Endothelial cell of umbilical vein (primary cell): ENCODE results near the gene GYS1. TPM values are rescaled to one million over a fixed set of nuclear protein-coding genes. Genes with fewer than 3 reads are reported as not detected.

Experiments
- BruUV-seq: library from RNA; stranded (reverse); fragments of 400-500 nt; replicated peaks from 2 replicates; lab custom pipeline; 2021; lab: Mats Ljungman, UMichigan
- CTCF ChIA-PET: fragments of 300-600, 350-600 bp; sonication (Branson Sonifier 250); formaldehyde crosslinking; loops from one replicate; lab custom pipeline; 2021; ENCODE audit warnings: antibody characterized with exemption, inconsistent platforms; lab: Charles Lee
- POLR2A ChIA-PET: fragments of 300-600, 350-600 bp; sonication (Branson Sonifier 250); formaldehyde crosslinking; loops from one replicate; lab custom pipeline; 2021; ENCODE audit warnings: antibody characterized with exemption, inconsistent platforms; lab: Charles Lee
- DNase-seq: peaks from one replicate; pipeline ENCODE4 v3.0.0-alpha.2; 2011; ENCODE audit warnings: low read depth, low spot score
- FAIRE-seq: peaks from 2 replicates; lab custom pipeline; 2011; peaks lifted over from hg19 to GRCh38; lab: Jason Lieb, UNC
- H2AFZ ChIP-seq: 2 replicates; pipeline ENCODE4 v1.6.0; 2012; ENCODE audit warnings: low read depth, low read length, control low read depth, inconsistent platforms
- H3K27ac ChIP-seq: 2 replicates; pipeline ENCODE4 v1.5.1; 2011; ENCODE audit warnings: low read depth, mild to moderate bottlenecking, control low read depth, low read length, moderate library complexity; ENCODE audit not compliant: insufficient read depth
- H3K27me3 ChIP-seq, 2 experiments: 2 replicates each; pipeline versions ENCODE4 v1.6.0 to v1.6.1; 2011; ENCODE audit warnings: low read length in 2 of 2, mixed read lengths in 1 of 2; ENCODE audit not compliant: control insufficient read depth in 2 of 2, insufficient read depth in 2 of 2
- H3K36me3 ChIP-seq, 2 experiments: 2 replicates in 1 of 2; 3 replicates in 1 of 2; pipeline ENCODE4 v1.5.1; 2011; ENCODE audit warnings: low read length in 2 of 2, mild to moderate bottlenecking in 1 of 2, moderate library complexity in 1 of 2; ENCODE audit not compliant: control insufficient read depth in 2 of 2, insufficient read depth in 2 of 2; ENCODE audit errors: extremely low read depth in 1 of 2
- H3K4me1 ChIP-seq: 3 replicates; pipeline ENCODE4 v1.5.1; 2011; ENCODE audit warnings: mild to moderate bottlenecking, low read length; ENCODE audit not compliant: control insufficient read depth, insufficient read depth; ENCODE audit errors: extremely low read depth
- H3K4me2 ChIP-seq: 2 replicates; pipeline ENCODE4 v1.6.1; 2011; ENCODE audit warnings: low read length, control low read depth, mixed read lengths; ENCODE audit not compliant: insufficient read depth
- H3K4me3 ChIP-seq, 3 experiments: fragments of 200-600 bp in 1 of 3; sonication (generic), shearing (Covaris generic) in 1 of 3; replicated peaks in 1 of 3; 2 replicates each; pipeline ENCODE4 v1.5.1; 2011 to 2016; ENCODE audit warnings: control low read depth in 3 of 3, low read length in 3 of 3, mild to moderate bottlenecking in 2 of 3, inconsistent platforms in 1 of 3, low read depth in 1 of 3, moderate library complexity in 1 of 3; ENCODE audit not compliant: insufficient read depth in 1 of 3
- H3K79me2 ChIP-seq: 2 replicates; pipeline ENCODE4 v1.6.0; 2012; ENCODE audit warnings: low read length, inconsistent platforms; ENCODE audit not compliant: control insufficient read depth, insufficient read depth
- H3K9ac ChIP-seq: replicated peaks from 2 replicates; pipeline ENCODE3; 2011; ENCODE audit warnings: low read length, control low read depth; ENCODE audit not compliant: insufficient read depth; ENCODE audit errors: extremely low read depth
- H3K9me1 ChIP-seq: replicated peaks from 3 replicates; pipeline ENCODE4 v1.6.0; 2011; ENCODE audit warnings: mild to moderate bottlenecking, low read length; ENCODE audit not compliant: control insufficient read depth, insufficient read depth; ENCODE audit errors: extremely low read depth
- H3K9me3 ChIP-seq: replicated peaks from 2 replicates; pipeline ENCODE4 v1.5.1; 2012; ENCODE audit warnings: low read length, inconsistent platforms; ENCODE audit not compliant: control insufficient read depth, insufficient read depth
- H4K20me1 ChIP-seq: replicated peaks from 2 replicates; pipeline ENCODE3; 2011; ENCODE audit warnings: mild to moderate bottlenecking, low read length; ENCODE audit not compliant: control insufficient read depth, insufficient read depth; ENCODE audit errors: extremely low read depth
- EZH2 ChIP-seq: IDR thresholded peaks from 2 replicates; pipeline ENCODE4 v1.6.1; 2012; ENCODE audit warnings: borderline replicate concordance, low read depth, mild to moderate bottlenecking, moderate library complexity, low read length, inconsistent platforms; ENCODE audit not compliant: severe bottlenecking
- FOS ChIP-seq: IDR thresholded peaks from 2 replicates; pipeline ENCODE4 v1.6.1; 2011; ENCODE audit warnings: mild to moderate bottlenecking, low read length, moderate library complexity, borderline replicate concordance; ENCODE audit not compliant: insufficient read depth
- GATA2 ChIP-seq: IDR thresholded peaks from 2 replicates; pipeline ENCODE4 v1.7.0; 2011; ENCODE audit warnings: low read depth, mild to moderate bottlenecking, moderate library complexity, mixed read lengths, low read length; ENCODE audit not compliant: insufficient read length, insufficient read depth
- JUN ChIP-seq: IDR thresholded peaks from 2 replicates; pipeline ENCODE4 v1.6.1; 2011; ENCODE audit warnings: borderline replicate concordance, low read depth; ENCODE audit not compliant: insufficient read length, insufficient read depth
- MYC ChIP-seq: IDR thresholded peaks from one replicate; pipeline ENCODE4 v1.6.1; 2011; ENCODE audit warnings: mild to moderate bottlenecking, low read depth, low read length
- POLR2A ChIP-seq: IDR thresholded peaks from 2 replicates; pipeline ENCODE4 v1.6.1; 2012; ENCODE audit warnings: low read depth, mild to moderate bottlenecking, control low read depth, low read length
- POLR2AphosphoS5 ChIP-seq: IDR thresholded peaks from 2 replicates; pipeline ENCODE4 v1.6.1; 2012; ENCODE audit warnings: low read depth, mild to moderate bottlenecking, control low read depth, low read length, moderate library complexity; ENCODE audit not compliant: insufficient read depth
- dilution Hi-C: fragments of 300-500 bp; cut with MboI; formaldehyde crosslinking; loops from one replicate; pipeline ENCODE4 v1.15.0; 2019; ENCODE audit warnings: low sequenced_read_pairs; ENCODE audit not compliant: extremely low pct_ligation_motif_present
- intact Hi-C: fragments of 100-400 bp; cut with micrococcal nuclease; formaldehyde crosslinking; loops from one replicate; pipeline ENCODE4 v1.10.0; 2022
- polyA plus RNA-seq, 4 experiments: library from polyadenylated mRNA; depleted of rRNA in 3 of 4; stranded (reverse) in 3 of 4; unstranded in 1 of 4; fragments of >200 nt; gene quantifications; 2 replicates each; pipeline versions ENCODE4 v1.2.1 to v1.2.3, GENCODE V29; 2011 to 2012; ENCODE audit warnings: missing spikeins in 1 of 4
- total RNA-seq: library from RNA; stranded (reverse); gene quantifications from 2 replicates; pipeline ENCODE4 v1.2.3, GENCODE V29; 2021
- TF ChIP-seq, protein P1 (sequence below), 2 donors: IDR thresholded peaks; 1 replicate in 1 of 2; 2 replicates in 1 of 2; pipeline ENCODE4 v1.5.1; 2011; ENCODE audit warnings: low read length in 2 of 2, mild to moderate bottlenecking in 2 of 2, moderate library complexity in 2 of 2, control low read depth in 1 of 2, inconsistent platforms in 1 of 2, low read depth in 1 of 2; ENCODE audit not compliant: insufficient read depth in 1 of 2; ENCODE audit errors: extremely low read depth in 1 of 2
- TF ChIP-seq, protein P2 (sequence below): IDR thresholded peaks from 2 replicates; pipeline ENCODE4 v1.6.1; 2011; ENCODE audit not compliant: insufficient read depth, insufficient read length

GYS1 gene
- total and polyA plus RNA-seq, 2 donors (not counting 3 experiments of a cell fraction or from before 2014, with no cell fraction given) = 39.0 to 58.9 TPM

- dilution Hi-C loops (no loop called here), intact Hi-C loops (no loop called here)
- no peaks in the 10 kb centered on the region for H4K20me1 ChIP-seq
- CTCF ChIA-PET = interaction anchor here (0.7 to 5.4 kb wide), 8 partner anchors 9 to 56 kb away, joined by 3 to 37 read pairs (median 5); partner anchors contain the start of genes GYS1 and RUVBL2
- H2AFZ ChIP-seq = peak overlapping the region; percentile 34
- H3K4me3 ChIP-seq = peak overlapping the region; percentile 25 to 40 (median 26)
- H3K36me3 ChIP-seq = peaks cover 0 to 17% of the 10 kb centered on the region in 2 experiments
- H3K9ac ChIP-seq = no peak overlapping the region
- H3K27ac ChIP-seq = no peak overlapping the region
- FAIRE-seq (peak; percentile 70), DNase-seq (peak; percentile 70)
- no peak for TF ChIP-seq FOS
- TF ChIP-seq, protein P1, sequence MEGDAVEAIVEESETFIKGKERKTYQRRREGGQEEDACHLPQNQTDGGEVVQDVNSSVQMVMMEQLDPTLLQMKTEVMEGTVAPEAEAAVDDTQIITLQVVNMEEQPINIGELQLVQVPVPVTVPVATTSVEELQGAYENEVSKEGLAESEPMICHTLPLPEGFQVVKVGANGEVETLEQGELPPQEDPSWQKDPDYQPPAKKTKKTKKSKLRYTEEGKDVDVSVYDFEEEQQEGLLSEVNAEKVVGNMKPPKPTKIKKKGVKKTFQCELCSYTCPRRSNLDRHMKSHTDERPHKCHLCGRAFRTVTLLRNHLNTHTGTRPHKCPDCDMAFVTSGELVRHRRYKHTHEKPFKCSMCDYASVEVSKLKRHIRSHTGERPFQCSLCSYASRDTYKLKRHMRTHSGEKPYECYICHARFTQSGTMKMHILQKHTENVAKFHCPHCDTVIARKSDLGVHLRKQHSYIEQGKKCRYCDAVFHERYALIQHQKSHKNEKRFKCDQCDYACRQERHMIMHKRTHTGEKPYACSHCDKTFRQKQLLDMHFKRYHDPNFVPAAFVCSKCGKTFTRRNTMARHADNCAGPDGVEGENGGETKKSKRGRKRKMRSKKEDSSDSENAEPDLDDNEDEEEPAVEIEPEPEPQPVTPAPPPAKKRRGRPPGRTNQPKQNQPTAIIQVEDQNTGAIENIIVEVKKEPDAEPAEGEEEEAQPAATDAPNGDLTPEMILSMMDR (IDR thresholded peaks at IDR 0.05; ENCODE audit: extremely low read depth in 1 of 2, insufficient read depth in 1 of 2, low read depth in 1 of 2, low read length in 2 of 2) = peak; percentile 48 to 75
- peak; percentile 45 for TF ChIP-seq POLR2A
- no peak for TF ChIP-seq JUN
- TF ChIP-seq POLR2AphosphoS5 = peak; percentile 65
- TF ChIP-seq, protein P2, sequence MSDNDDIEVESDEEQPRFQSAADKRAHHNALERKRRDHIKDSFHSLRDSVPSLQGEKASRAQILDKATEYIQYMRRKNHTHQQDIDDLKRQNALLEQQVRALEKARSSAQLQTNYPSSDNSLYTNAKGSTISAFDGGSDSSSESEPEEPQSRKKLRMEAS = no peak
- TF ChIP-seq EZH2 = no peak
- TF ChIP-seq MYC = no peak
- TF ChIP-seq GATA2 = no peak
- H3K9me3 ChIP-seq = no peaks in the 10 kb centered on the region
- no peaks in the 10 kb centered on the region for H3K79me2 ChIP-seq
- no TSS peak for BruUV-seq
- POLR2A ChIA-PET = no interaction called here
- no peaks in the 10 kb centered on the region for H3K9me1 ChIP-seq
- peaks cover 10% of the 10 kb centered on the region for H3K4me1 ChIP-seq
- H3K4me2 ChIP-seq = peak overlapping the region; percentile 52
- H3K27me3 ChIP-seq = peaks cover 0 to 5% of the 10 kb centered on the region in 2 experiments
These were observed 24.7 kb upstream of the GYS1 start for GRCh38 chr19:49017666-49018351.
